Stimulated activated effector memory CD8-positive, alpha-beta T cell treated with anti-CD3 and anti-CD28 coated beads, Interleukin-12 subunit alpha, Interleukin-12 subunit beta, amount 100 ng/mL, for 72 hours (primary cell): ENCODE measurements around the gene EXT2.

Experiments used
- ATAC-seq: fragments of 150-1000 bp; cut with Tn5 transposase; 2 replicates; pipeline ENCODE4 v1.10.0; 2021
- DNase-seq, 2 donors: peaks; one replicate each; pipeline ENCODE4 v3.0.0; 2021 to 2022; ENCODE audit warnings: low spot score in 2 of 2
- H3K27ac Mint-ChIP-seq: one replicate; pipeline ENCODE4 v1.8.0; 2022; ENCODE audit warnings: mild to moderate bottlenecking, mixed read lengths
- H3K36me3 Mint-ChIP-seq: one replicate; pipeline ENCODE4 v1.8.0; 2022; ENCODE audit warnings: mild to moderate bottlenecking, mixed read lengths
- H3K4me1 Mint-ChIP-seq: one replicate; pipeline ENCODE4 v1.8.0; 2022; ENCODE audit warnings: mixed read lengths
- H3K4me3 Mint-ChIP-seq: one replicate; pipeline ENCODE4 v1.8.0; 2022; ENCODE audit warnings: mild to moderate bottlenecking, mixed read lengths
- H3K9me3 Mint-ChIP-seq: one replicate; pipeline ENCODE4 v1.8.0; 2022; ENCODE audit warnings: mixed read lengths

EXT2 gene

DNA sequence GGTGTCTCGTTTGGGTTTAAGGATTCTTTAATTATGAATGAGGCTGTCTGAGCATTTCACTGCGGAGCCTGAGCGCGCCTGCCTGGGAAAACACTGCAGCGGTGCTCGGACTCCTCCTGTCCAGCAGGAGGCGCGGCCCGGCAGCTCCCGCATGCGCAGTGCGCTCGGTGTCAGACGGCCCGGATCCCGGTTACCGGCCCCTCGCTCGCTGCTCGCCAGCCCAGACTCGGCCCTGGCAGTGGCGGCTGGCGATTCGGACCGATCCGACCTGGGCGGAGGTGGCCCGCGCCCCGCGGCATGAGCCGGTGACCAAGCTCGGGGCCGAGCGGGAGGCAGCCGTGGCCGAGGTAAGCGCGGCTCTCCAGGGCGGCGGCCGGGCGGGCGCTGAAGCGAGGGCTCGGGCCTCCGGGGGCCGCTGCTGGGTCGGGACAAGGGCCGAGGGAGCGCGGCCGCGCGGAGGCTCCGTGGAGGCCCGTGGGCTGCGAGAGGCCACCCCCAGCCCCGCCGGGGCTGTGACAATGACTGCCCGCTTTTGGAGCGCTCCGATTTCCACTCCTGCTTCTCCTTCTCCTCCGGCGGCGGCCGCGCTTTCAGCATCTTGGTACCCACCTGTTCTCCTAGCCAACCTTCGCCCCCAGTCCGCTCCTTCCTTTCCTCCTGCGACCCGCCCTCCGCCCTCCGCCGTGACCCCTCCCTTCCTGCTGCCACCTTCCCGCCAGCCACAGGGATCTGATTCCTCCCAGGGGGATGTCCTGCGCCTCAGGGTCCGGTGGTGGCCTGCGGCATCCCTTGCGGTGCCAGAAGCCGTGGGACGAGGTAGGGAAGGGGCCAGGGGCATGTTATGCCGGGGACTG is at the start of gene EXT2:
EXT2 (plus strand) TSS at position 173 of the 854 bp plus-strand sequence. CDS start 12,035 bp downstream, outside the sequence.
- peaks cover 20% of the 10 kb centered on the region for H3K4me1 Mint-ChIP-seq
- no peaks in the 10 kb centered on the region for H3K9me3 Mint-ChIP-seq
- peak within 1 kb of the TSS; percentile 73 for H3K4me3 Mint-ChIP-seq
- no peaks in the 10 kb centered on the region for H3K36me3 Mint-ChIP-seq
- peak within 1 kb of the TSS; percentile 61 for H3K27ac Mint-ChIP-seq
- ATAC-seq (peak; percentile 95), DNase-seq (peak; percentile 80 to 92)

DNA sequence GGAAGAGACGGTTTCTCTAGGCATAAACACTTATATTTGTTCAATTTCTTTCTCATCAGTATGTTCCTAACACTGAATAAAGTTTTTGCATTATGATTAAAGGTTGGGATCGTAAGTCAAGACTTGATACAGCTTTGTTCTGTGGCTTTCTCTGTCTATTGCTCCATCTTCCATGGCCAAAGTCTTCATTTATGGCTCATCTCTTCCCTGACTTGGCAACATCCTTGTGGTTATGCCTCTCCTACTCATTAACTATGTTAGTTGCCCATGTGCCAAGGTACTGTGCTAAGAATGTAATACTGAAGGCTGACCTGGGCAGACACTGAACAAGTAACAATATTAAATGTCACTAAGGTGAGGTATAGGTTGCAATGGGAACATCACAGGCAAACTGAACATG is 49.3 kb upstream of the EXT2 start:
- Mint-ChIP-seq H3K9me3 (peaks cover 4% of the 10 kb centered on the region), H3K4me1 (no peaks in the 10 kb centered on the region), H3K36me3 (no peaks in the 10 kb centered on the region), H3K4me3 (no peak overlapping the region), H3K27ac (no peak overlapping the region)
- DNase-seq (no peak), ATAC-seq (no peak)

DNA sequence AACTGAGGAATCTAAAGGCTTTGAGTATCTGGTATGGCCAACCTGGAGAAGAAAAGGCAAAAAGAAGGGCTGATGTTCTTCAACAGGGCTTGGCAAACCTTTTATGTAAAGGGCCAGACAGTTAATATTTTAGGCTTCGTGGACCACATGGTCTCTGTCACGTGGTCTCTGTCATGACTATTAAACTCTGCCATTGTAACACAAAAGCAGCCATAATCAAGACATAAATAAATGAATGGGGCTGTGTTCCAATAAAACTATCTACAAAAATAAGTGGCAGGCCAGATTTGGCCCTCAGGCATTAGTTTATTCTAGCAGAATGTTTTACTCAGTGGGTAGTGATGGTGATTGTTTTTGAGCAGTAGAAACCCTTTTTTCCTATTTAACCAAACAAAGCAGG is 48.2 kb upstream of the EXT2 start:
- no peaks in the 10 kb centered on the region for H3K4me1 Mint-ChIP-seq
- DNase-seq (no peak), ATAC-seq (no peak)
- H3K27ac Mint-ChIP-seq, result no peak overlapping the region
- no peaks in the 10 kb centered on the region for H3K36me3 Mint-ChIP-seq
- H3K9me3 Mint-ChIP-seq, result no peaks in the 10 kb centered on the region
- H3K4me3 Mint-ChIP-seq, result no peak overlapping the region

DNA sequence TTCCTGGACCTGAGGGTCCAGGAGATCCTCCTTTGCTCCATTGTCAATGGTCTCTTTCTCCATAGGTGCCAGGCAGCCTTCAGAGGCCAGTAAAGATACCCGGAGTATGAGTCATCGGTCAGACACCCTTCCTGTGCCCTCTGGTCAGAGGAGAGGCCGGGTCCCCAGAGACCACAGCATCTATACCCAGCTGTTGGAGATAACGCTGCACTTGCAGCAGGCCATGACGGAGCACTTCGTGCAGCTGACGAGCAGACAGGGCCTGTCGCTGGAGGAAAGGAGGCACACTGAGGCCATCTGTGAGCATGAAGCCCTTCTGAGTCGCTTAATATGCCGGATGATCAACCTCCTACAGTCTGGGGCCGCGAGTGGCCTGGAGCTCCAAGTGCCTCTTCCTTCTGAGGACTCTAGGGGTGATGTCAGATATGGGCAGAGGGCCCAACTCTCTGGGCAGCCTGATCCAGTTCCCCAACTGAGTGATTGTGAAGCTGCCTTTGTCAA is 47.5 kb upstream of the EXT2 start, which contains the start of gene ACCSL:
ACCSL (plus strand) TSS at position 51 of the 501 bp plus-strand sequence; CDS start at position 107, 56 bp downstream.
- Mint-ChIP-seq H3K4me1 (no peaks in the 10 kb centered on the region), H3K9me3 (no peaks in the 10 kb centered on the region), H3K4me3 (no peak within 1 kb of the TSS), H3K27ac (no peak within 1 kb of the TSS), H3K36me3 (no peaks in the 10 kb centered on the region)
- DNase-seq, result no peak
- no peak for ATAC-seq

DNA sequence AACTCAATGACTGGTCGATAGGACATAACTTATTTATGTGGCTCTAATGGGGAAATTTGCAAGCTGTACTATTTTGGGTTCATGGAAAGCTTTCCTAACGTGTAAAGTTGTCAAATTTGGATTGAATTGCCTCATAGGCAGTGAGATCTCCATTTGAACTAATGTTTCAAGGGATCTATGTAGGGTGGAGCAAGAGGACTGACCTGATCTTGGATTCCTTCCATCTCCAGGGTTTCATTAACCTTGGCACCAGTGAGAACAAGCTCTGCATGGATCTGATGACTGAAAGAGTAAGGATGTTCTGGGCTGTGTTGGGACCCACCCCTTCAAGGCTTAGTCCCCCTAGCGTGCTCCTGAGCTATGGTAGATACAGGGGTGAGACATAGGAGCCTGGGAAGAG is 45.6 kb upstream of the EXT2 start:
- no peak for ATAC-seq
- Mint-ChIP-seq H3K9me3 (no peaks in the 10 kb centered on the region), H3K36me3 (no peaks in the 10 kb centered on the region), H3K4me1 (no peaks in the 10 kb centered on the region), H3K4me3 (no peak overlapping the region), H3K27ac (no peak overlapping the region)
- DNase-seq, result no peak

DNA sequence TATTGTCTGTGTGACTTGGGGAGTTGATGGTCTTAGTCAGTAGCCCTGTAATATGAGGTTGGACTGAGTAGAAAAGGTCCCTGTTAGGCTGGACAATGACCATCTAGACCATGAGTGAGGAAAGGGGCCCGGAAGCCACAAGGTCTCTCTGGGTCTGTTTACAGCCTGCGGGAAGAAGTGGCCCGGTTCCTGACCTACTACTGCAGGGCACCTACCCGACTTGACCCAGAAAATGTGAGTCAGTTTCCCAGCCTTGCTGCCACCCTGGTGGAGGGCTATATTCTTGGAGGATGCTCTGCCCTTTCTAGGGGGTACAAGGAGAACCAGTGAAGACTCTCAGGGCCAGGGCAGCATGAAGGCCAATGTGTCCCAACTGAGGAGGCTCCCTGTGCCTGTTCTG is 44.3 kb upstream of the EXT2 start:
- H3K9me3 Mint-ChIP-seq, result no peaks in the 10 kb centered on the region
- no peak overlapping the region for H3K27ac Mint-ChIP-seq
- no peaks in the 10 kb centered on the region for H3K4me1 Mint-ChIP-seq
- H3K4me3 Mint-ChIP-seq, result no peak overlapping the region
- ATAC-seq, result no peak
- no peaks in the 10 kb centered on the region for H3K36me3 Mint-ChIP-seq
- no peak for DNase-seq

DNA sequence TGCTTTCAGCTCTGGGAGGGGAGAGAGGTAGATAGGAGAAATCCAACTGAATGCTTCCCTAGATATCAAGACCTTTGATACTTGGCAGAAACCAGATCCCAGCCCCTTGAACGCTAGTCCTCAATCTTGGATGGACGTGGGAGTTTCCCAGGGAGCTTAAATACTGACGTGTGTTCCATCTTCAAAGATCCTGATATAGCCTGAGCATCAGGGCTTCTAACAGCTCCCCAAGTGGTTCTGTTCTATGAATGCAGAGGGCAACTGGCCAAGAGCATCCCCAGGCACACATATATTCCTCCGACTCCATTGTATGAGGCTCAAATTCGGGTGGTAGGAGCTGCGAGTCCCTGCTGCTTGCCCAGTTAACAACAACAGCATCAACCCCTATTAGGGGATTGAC is 38.1 kb upstream of the EXT2 start:
- DNase-seq (no peak), ATAC-seq (no peak)
- no peaks in the 10 kb centered on the region for H3K9me3 Mint-ChIP-seq
- no peaks in the 10 kb centered on the region for H3K36me3 Mint-ChIP-seq
- H3K4me1 Mint-ChIP-seq, result no peaks in the 10 kb centered on the region
- no peak overlapping the region for H3K4me3 Mint-ChIP-seq
- H3K27ac Mint-ChIP-seq, result no peak overlapping the region

DNA sequence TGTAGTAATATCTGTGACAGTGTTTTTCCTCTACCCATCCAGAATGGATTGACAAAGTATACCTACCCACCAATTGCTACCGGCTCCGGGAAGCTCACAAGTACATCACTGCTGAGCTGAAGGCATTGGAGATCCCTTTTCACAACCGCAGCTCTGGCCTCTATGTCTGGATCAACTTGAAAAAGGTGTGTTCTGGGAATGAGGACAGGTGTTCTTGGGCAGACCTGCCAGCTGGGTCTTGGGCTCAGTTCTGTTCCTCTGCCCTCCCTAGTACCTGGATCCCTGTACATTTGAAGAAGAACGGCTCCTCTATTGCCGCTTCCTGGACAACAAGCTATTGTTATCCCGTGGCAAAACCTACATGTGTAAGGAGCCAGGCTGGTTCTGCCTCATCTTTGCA is 37.2 kb upstream of the EXT2 start:
- H3K27ac Mint-ChIP-seq, result no peak overlapping the region
- H3K4me1 Mint-ChIP-seq, result no peaks in the 10 kb centered on the region
- DNase-seq (no peak), ATAC-seq (no peak)
- no peaks in the 10 kb centered on the region for H3K9me3 Mint-ChIP-seq
- H3K4me3 Mint-ChIP-seq, result no peak overlapping the region
- no peaks in the 10 kb centered on the region for H3K36me3 Mint-ChIP-seq

DNA sequence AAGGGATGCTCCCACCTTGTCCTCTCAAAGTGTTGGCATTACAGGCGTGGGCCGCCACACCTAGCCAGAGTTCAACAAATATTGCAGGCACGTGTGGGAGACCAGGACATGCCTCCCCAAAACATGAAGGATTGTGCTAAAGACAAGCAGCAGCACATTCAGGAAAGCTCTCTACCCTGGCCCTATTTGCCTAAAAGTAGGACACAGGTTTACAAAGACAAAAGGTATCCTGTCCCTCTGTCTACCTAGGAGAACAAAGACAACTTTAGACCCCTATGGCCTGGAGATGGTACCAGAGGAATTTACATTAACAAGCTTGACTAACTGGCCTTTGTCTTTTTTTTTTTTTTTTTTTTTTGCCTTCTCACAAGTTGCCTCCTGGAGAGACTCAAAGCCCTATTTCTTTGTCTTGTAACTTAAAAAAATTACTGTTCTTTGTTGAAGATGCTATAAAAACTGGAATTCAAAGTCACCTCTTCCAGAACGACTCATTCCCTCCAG is 30.3 kb upstream of the EXT2 start:
- H3K9me3 Mint-ChIP-seq, result no peaks in the 10 kb centered on the region
- peaks cover 10% of the 10 kb centered on the region for H3K36me3 Mint-ChIP-seq
- H3K27ac Mint-ChIP-seq, result peak overlapping the region; percentile 95
- ATAC-seq (no peak), DNase-seq (no peak)
- peak overlapping the region; percentile 87 for H3K4me3 Mint-ChIP-seq
- peaks cover 10% of the 10 kb centered on the region for H3K4me1 Mint-ChIP-seq

DNA sequence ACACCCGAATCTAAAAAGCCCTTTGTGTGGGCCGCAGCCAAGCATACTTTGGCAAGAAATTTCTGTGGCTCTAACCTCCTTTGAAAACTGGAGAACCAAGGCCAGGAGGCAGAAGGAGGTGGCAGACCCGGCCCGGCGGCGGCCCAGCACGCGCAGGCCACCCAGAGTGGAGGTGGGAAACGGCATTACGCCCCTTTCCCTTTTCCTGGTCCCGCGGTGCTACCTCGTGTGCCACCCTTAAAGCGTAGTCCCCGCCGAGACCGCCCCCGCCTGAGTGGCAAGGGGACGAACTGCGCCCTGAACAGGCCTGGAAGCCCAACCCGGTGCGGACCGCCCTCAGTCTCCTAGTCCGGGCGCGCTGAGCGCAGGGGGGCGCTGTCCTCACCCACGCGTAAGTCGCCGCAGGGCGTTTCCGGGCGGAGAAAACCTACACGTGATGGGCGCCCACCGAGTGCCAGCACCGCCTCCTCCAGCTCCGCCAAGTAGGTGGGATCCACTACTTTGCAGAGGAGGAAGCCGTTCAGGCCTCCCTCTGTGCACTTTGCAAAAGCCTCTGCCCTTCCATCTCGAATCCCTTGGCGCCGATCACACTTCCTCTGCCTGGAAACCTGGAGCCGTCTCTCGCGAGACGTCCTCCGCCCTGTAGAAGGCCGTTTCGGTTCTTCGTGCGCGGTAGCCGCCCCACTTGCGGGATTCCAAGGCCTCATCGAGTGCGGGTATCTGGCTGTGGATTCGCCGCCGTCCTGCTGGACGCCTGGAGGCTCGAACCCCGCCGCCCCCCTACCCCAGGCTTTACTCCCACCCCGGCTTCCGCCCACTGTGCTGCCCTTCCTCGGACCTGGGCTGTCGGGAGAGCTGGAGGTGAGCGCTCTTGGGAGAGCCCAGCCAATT is 29.4 kb upstream of the EXT2 start, which contains the start of gene ACCS:
ACCS (plus strand) TSS at position 430 of the 891 bp plus-strand sequence. CDS start 1,358 bp downstream, outside the sequence.
- ATAC-seq, result peak; percentile 97
- H3K9me3 Mint-ChIP-seq, result no peaks in the 10 kb centered on the region
- peaks cover 10% of the 10 kb centered on the region for H3K36me3 Mint-ChIP-seq
- peaks cover 10% of the 10 kb centered on the region for H3K4me1 Mint-ChIP-seq
- peak; percentile 82 to 93 for DNase-seq
- peak within 1 kb of the TSS; percentile 95 for H3K27ac Mint-ChIP-seq
- peak within 1 kb of the TSS; percentile 87 for H3K4me3 Mint-ChIP-seq

DNA sequence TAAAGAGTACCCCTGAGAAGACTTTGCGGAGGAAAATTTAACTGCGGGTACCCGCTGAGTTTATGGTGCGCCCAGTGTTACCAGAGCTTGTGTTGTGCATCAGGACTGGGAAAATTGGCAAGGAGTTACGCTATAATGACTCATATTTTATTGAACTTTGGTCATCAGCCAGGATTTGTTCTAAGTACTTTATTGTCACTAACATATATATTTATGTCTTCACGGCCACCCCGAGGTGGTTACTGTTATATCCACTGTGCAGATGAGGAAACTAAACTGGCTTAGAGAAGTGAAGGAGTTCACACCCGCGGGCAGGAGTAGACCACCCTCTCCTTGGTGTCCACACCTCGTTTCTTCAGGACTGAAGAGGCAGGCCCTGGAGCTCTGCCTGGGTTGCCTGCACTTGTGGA is 28.7 kb upstream of the EXT2 start:
- ATAC-seq, result no peak

DNA sequence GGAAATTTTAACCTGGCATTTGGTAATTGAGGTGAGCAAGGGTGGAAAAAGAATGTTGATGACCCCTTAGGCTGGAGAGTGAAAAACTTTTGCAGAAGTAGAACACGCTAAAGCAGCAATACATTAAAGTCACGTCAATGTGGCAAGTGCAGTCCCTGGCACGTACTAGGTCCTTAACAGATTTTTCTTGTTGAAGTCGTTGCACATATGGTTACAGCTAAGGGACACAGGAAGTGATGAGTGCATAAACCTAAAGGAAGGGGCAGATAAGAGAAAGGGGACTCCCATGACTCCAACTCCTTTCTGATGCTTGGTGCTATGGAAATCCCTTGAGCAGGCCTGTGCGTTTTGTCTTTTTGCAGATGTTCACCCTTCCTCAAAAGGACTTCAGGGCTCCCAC is 28.2 kb upstream of the EXT2 start:
- DNase-seq (no peak), ATAC-seq (no peak)
- no peak overlapping the region for H3K27ac Mint-ChIP-seq
- peak overlapping the region; percentile 87 for H3K4me3 Mint-ChIP-seq
- peaks cover 10% of the 10 kb centered on the region for H3K36me3 Mint-ChIP-seq
- peaks cover 10% of the 10 kb centered on the region for H3K4me1 Mint-ChIP-seq
- H3K9me3 Mint-ChIP-seq, result no peaks in the 10 kb centered on the region

More for the DNA sequence above, 28.7 kb upstream of the EXT2 start:
- Mint-ChIP-seq H3K9me3 (no peaks in the 10 kb centered on the region), H3K27ac (peak overlapping the region; percentile 95), H3K4me1 (peaks cover 10% of the 10 kb centered on the region), H3K4me3 (peak overlapping the region; percentile 87), H3K36me3 (peaks cover 10% of the 10 kb centered on the region)
- DNase-seq, result no peak

DNA sequence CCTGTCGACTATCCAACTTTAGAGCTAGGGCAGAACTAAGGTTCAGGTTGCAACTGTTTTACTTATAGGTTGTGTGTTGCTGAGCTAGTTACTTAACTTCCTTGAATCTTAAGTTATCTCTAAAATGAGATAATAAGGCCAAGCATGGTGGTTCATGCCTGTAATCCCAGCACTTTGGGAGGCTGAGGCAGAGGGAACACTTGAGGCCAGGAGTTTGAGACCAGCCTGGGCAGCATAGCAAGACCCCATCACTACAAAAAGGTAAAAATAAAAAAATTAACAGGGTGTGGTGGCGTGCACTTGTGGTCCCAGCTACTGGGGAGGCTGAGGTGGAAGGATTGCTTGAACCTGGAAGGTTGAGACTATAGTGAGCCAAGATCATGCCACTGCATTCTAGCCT is 27.3 kb upstream of the EXT2 start:
- Mint-ChIP-seq H3K27ac (no peak overlapping the region), H3K4me3 (no peak overlapping the region), H3K4me1 (peaks cover 10% of the 10 kb centered on the region), H3K36me3 (peaks cover 10% of the 10 kb centered on the region), H3K9me3 (no peaks in the 10 kb centered on the region)
- ATAC-seq, result no peak
- DNase-seq, result no peak

DNA sequence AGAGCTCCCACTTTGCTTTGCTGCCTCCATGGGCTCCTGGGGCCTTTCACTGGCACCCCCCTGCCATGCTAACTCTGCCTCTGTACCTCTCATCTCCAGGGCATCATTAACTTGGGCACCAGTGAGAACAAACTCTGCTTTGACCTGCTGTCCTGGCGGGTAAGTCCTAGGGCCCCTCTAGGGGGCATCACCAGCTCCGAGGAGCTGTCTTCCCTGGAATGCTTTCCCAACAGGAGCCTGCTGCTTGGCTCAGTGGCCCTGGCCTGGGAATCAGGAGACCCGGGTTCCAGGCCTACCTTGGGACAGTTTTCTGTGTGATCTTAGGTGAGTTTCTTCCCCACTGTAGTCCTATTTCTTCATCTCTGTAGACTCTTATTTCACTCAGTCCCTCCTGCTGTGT is 24.3 kb upstream of the EXT2 start:
- no peak overlapping the region for H3K27ac Mint-ChIP-seq
- H3K4me1 Mint-ChIP-seq, result peaks cover 5% of the 10 kb centered on the region
- DNase-seq (no peak), ATAC-seq (no peak)
- H3K9me3 Mint-ChIP-seq, result no peaks in the 10 kb centered on the region
- H3K36me3 Mint-ChIP-seq, result peaks cover 20% of the 10 kb centered on the region
- H3K4me3 Mint-ChIP-seq, result no peak overlapping the region
